NT2/D1 (cell line): Measurements from ENCODE around the gene GNE.
"Not testable (repeated sequence)": the region's sequence is repeated elsewhere in the genome, so short reads cannot be mapped to it uniquely, and the experiment has no call there.

Source experiments
- YY1 ChIP-seq: IDR thresholded peaks from 2 replicates; pipeline ENCODE4 v1.6.1; 2011; ENCODE audit not compliant: insufficient read length, insufficient read depth
- ZNF274 ChIP-seq: IDR thresholded peaks from 2 replicates; pipeline ENCODE4 v1.6.1; 2011; ENCODE audit warnings: mild to moderate bottlenecking, low read depth, low read length

GRCh38 chr9:36176496-36176895 lies 81.8 kb downstream of the GNE start:
- not testable (repeated sequence) for TF ChIP-seq YY1, ZNF274
